ENCODE measurements around the gene FERMT3. TPM values are rescaled to one million over a fixed set of nuclear protein-coding genes. Genes with fewer than 3 reads are reported as not detected.

FERMT3 gene
- total and polyA plus RNA-seq, 2 of the 13 experiments (the other 11 are each of a cell fraction or from before 2014, with no cell fraction given), result 0.29 TPM; not detected in 1

DNA sequence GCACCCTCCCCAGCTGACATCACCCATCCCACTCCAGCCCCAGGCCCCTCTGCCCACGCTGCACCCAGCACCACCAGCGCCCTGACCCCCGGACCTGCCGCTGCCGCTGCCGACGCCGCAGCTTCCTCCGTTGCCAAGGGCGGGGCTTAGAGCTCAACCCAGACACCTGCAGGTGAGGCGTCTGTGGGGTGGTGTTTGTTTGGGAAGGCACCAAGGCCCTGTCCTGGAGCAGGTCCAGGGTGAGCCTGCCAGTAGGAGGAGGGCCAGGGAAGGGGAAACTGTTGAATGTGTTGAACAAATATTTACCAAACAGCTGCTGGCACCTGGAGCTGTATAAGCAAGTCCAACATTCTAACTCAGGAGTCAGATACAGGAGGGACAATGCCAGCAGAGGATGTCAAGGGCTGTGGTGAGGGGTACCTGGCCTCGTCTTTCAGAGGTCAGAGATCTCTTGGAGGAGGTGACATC, 31.0 kb downstream of the FERMT3 start (continued):
- TF ChIP-seq ZNF609 (CRISPR knock-in tag; IDR thresholded peaks at IDR 0.05; ENCODE audit: borderline replicate concordance), result peak; percentile 89
- no peak for TF ChIP-seq HMGA1 (CRISPR knock-in tag; conservative IDR thresholded peaks at IDR 0.05)
- TF ChIP-seq HMG20A (CRISPR knock-in tag; IDR thresholded peaks at IDR 0.05; ENCODE audit: borderline replicate concordance), result no peak; the same call in 1 of the 2 replicates
- no peak for TF ChIP-seq ZFP82 (CRISPR knock-in tag; IDR thresholded peaks at IDR 0.05; ENCODE audit: borderline replicate concordance)
- TF ChIP-seq RFX3 (CRISPR knock-in tag; IDR thresholded peaks at IDR 0.05), result peak; percentile 81
- TF ChIP-seq KLF9 (CRISPR knock-in tag; IDR thresholded peaks at IDR 0.05; ENCODE audit: low read depth), result no peak
- no peak for TF ChIP-seq CCAR2 (optimal IDR thresholded peaks at IDR 0.05; ENCODE audit: low read depth, low read length)
- no peak for TF ChIP-seq PCBP2 (optimal IDR thresholded peaks at IDR 0.05; ENCODE audit: low read depth, low read length, poor library complexity, severe bottlenecking)
- TF ChIP-seq XBP1 (CRISPR knock-in tag; IDR thresholded peaks at IDR 0.05), result no peak
- TF ChIP-seq JUN (CRISPR knock-in tag; IDR thresholded peaks at IDR 0.05), result no peak
- TF ChIP-seq THYN1 (CRISPR knock-in tag; IDR thresholded peaks at IDR 0.05; ENCODE audit: borderline replicate concordance, low read depth), result no peak
- TF ChIP-seq THRA (CRISPR knock-in tag; IDR thresholded peaks at IDR 0.05; ENCODE audit: borderline replicate concordance), result 0 out of 2 replicates have a peak, but pooled peaks have one; percentile 52
- TF ChIP-seq CBX1 (IDR thresholded peaks at IDR 0.05; ENCODE audit: low read depth), result no peak
- no peak for TF ChIP-seq MATR3 (CRISPR knock-in tag; IDR thresholded peaks at IDR 0.05)
- TF ChIP-seq RFXANK (CRISPR knock-in tag; IDR thresholded peaks at IDR 0.05), result no peak
- TF ChIP-seq, protein P1, sequence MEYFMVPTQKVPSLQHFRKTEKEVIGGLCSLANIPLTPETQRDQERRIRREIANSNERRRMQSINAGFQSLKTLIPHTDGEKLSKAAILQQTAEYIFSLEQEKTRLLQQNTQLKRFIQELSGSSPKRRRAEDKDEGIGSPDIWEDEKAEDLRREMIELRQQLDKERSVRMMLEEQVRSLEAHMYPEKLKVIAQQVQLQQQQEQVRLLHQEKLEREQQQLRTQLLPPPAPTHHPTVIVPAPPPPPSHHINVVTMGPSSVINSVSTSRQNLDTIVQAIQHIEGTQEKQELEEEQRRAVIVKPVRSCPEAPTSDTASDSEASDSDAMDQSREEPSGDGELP (IDR thresholded peaks at IDR 0.05; ENCODE audit: borderline replicate concordance, low read depth), result peak; percentile 93
- TF ChIP-seq SRSF4 (IDR thresholded peaks at IDR 0.05; ENCODE audit: low read depth, low read length, poor library complexity, severe bottlenecking), result no peak
- no peak for TF ChIP-seq CREB1 (IDR thresholded peaks at IDR 0.05)
- no peak for TF ChIP-seq CREB1 (CRISPR knock-in tag; IDR thresholded peaks at IDR 0.05)
- peak; percentile 67; the same call in 1 of the 2 replicates for TF ChIP-seq SOX5 (CRISPR knock-in tag; IDR thresholded peaks at IDR 0.05; ENCODE audit: borderline replicate concordance)
- TF ChIP-seq TAF1 (CRISPR knock-in tag; IDR thresholded peaks at IDR 0.05), result no peak
- TF ChIP-seq MEIS1 (CRISPR knock-in tag; IDR thresholded peaks at IDR 0.05; ENCODE audit: borderline replicate concordance), result peak; percentile 46; the same call in 1 of the 2 replicates
- TF ChIP-seq HNRNPL (IDR thresholded peaks at IDR 0.05; ENCODE audit: low read depth, low read length), result peak; percentile 77
- no peak for TF ChIP-seq BORCS8-MEF2B (CRISPR knock-in tag; IDR thresholded peaks at IDR 0.05)
